ENCODE measurements around the gene P2RX1.
A peak's percentile ranks its signal among the peaks of the same experiment; 100 is the strongest.
"Not testable (repeated sequence)": the region's sequence is repeated elsewhere in the genome, so short reads cannot be mapped to it uniquely, and the experiment has no call there.

Gene P2RX1

DNA sequence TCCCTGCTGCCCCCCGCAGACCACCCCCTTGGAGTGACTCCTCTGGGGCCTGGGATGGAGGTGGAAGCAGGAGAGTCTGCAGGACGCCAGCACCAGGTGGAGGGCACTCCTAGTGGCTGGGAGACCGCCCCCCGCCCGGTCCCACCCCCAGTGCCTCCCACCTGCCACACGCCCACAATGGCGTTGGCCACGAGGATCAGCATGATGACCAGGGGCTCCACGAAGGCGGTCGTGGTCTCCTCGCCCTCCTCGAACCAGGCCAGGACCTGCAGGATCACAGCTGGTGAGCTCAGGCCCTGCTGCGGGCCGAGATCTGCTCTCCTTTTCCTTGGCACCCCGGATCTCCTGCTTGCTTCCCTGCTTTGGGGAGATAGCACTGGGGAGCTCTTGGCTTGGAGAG is 35.2 kb upstream of the P2RX1 start:
- no peak for DNase-seq

- no peak for DNase-seq
Measured at GRCh38 chr17:3951003-3951402, 34.7 kb upstream of the P2RX1 start.

DNA sequence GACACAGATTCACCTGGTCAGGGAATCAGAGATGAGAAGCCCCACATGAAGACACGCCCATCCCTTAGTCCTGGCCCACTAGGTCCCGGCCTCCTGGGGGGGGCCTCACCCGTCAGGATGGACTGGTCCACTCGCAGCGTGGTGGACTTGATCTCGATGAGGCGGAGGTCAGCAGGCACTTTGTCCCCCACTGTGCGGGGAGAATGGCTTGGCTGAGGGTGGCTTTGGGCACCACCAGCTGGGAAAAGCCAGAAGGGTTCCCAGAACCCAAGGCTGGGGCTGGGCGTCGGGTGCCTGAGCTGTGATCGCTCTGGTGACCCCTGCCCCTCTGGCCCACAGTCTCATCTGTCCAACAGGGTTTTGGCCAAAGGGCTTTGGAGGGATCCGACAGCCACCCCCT is 34.3 kb upstream of the P2RX1 start:
- no peak for DNase-seq

GRCh38 chr17:3949418-3949817 is 33.2 kb upstream of the P2RX1 start:
- no peak for DNase-seq

DNA sequence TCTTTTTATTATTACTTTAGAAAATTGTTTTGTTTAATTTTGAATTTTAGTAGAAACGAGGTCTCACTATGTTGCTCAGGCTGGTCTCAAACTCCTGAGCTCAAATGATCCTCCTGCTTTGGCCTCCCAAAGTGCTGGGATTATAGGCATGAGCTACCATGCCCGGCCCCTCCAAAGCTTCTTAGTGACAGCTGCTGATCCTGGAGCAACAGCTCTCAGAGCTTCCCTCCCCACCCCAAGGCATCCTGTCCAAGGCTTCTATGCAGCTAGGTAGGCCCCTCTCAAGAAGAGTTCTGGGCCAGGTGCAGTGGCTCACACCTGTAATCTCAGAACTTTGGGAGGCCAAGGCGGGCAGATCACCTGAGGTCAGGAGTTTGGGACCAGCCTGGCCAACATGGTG is 32.3 kb upstream of the P2RX1 start:
- not testable (repeated sequence) for DNase-seq

- no peak for DNase-seq
Measured at GRCh38 chr17:3947318-3947810, 31.1 kb upstream of the P2RX1 start.

GRCh38 chr17:3946711-3947235 is 30.5 kb upstream of the P2RX1 start:
- no peak for DNase-seq

GRCh38 chr17:3944485-3945388 is 28.5 kb upstream of the P2RX1 start:
- DNase-seq: no peak

DNA sequence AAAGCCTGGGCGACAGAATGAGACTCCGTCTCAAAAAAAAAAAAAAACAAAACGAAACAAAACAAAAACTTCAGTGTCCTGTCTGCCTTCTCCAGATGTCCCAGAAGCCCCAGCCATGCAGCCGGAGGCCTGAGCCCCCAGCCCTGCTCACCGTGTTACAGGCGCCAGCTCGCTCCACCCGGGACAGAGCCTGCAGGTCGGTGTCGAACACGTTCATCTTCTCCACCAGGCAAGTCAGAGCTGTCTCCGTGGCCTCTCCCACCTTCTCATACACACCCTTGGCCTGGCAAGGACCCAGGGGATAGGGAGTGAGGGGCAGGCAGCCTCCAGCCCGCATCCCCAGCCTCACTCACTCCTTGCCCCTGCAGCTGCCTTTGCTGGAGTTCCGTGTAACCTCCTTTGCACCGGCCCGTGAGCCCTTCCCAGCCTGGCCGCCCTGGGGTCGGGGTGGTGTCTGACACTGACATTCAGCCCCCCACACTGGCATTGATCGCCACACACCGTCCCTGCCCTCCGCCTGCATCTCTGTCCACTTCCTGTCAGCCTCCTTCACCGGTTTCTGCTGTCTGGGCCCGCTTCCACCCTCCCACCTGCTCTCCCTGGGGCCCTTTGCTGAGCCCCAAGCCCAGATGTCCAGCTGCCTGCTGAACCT is 27.1 kb upstream of the P2RX1 start:
- no peak for DNase-seq

- no peak for DNase-seq
Measured at GRCh38 chr17:3940965-3941698, 24.9 kb upstream of the P2RX1 start.

DNA sequence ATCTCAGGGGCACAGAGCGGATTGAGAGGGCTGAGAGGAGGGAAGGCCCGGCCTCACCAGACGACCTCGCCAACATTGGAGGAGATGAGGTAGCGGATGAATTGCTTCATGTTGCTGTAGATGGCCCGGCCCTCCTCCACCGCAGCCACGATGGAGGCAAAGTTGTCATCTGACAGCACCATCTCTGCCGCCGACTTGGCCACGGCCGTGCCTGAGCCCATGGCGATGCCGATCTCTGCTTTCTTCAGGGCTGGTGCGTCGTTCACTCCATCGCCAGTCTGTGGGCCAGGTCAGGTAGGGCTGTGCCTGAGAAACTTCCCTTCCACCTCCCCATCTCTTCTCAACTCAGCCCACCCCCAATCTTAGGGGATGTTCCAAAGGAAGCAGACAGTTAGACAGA is 21.1 kb upstream of the P2RX1 start:
- DNase-seq: no peak

DNA sequence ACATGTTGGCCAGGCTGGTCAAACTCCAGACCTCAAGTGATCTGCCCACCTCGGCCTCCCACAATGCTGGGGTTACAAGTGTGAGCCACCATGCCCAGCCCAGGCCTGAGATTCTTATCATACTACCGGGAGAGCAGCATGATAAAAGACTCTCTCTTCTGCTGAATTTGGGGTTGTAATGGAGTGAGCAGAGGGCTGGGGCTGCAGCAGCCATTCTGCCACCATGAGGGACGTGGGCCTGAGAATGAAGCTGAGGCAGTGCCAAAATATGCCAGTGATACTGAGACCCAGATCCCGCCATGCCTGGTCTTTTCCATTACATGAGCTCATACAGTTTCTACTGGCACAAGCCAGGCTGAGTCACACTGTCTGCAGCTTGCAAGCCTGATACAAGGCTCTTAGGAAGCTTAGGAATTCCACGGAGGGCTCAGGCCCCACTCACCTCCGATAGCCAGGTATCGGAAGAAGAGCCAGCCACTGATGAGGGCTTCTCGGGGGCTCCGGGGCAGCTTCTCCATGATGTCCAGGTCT is 19.6 kb upstream of the P2RX1 start:
- DNase-seq: no peak

DNA sequence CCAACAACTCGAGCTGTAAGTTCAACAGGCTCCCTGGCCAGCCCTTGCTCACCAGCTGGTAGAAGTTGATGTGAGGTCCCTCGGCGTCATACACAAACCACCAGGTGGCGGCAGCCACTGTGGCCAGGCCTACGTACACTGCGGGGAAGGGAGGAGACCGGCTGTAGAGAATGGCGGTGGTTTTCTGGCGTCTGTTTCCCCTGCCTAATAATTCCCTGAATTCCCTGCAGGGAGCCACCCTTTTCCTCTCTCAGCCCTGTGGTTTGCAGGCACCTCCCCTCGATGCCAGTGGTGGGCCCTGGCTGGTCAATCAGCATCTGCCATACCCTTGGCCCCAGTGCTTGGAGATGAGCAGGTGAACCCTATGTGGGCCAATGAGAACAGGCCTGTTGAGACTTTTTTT is 18.9 kb upstream of the P2RX1 start:
- DNase-seq: peak; percentile 5

DNA sequence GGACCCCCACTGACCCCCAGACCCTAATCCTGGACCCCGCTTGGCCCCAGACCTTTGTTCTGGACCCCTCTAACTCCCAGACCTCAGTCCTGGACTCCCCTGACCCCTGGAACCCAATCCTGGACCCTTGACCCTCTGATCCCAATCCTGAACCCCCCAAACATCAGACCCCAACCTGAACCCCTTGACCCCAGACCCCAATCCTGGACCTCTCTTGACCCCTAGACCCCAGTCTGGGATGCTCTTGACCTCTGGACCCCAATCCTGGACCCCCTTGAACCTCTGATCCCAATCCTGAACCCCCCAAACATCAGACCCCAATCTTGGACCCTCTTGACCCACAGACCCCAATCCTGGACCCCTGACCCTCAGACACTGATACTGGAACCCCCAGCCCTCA is 13.5 kb upstream of the P2RX1 start:
- no peak for DNase-seq

- DNase-seq: no peak
Measured at GRCh38 chr17:3929181-3929580, 12.9 kb upstream of the P2RX1 start.

GRCh38 chr17:3928406-3928805 is 12.1 kb upstream of the P2RX1 start:
- DNase-seq: no peak

DNA sequence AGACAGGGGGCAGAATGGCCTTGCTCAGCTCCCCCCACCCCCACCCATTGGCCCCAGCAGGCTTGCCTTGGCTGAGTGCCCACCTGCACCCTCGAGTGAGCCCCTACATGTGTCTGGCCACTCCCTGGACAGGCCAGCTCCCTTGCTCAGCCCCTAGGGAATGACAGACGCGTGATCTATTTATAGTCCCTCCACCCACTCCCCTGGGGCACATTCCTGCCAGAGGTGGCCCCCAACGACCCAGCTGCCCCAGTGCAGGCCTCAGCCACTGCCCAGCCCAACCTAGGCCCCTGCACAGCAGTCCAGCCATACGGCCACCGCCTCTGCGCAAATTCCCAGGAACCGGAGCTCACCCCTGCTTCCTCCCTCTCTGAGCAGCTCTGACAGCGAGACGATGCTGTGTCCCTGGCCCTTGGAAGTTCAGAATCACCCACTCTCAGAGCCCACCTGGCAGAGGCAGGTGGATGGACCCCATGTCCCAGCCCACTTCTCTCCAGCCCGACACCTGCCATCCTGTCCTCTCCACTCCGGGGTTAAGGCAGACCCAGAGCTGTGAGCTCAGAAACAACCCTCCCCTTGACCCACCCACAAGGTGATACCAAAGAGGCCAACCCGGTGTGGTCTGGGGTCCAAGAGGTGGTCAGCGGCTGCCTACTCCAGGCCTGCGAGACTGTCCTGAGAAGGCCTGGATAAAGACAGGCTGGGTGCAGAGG is 11.5 kb upstream of the P2RX1 start:
- no peak for DNase-seq

- DNase-seq: no peak
Measured at GRCh38 chr17:3926860-3927627, 10.8 kb upstream of the P2RX1 start.

DNA sequence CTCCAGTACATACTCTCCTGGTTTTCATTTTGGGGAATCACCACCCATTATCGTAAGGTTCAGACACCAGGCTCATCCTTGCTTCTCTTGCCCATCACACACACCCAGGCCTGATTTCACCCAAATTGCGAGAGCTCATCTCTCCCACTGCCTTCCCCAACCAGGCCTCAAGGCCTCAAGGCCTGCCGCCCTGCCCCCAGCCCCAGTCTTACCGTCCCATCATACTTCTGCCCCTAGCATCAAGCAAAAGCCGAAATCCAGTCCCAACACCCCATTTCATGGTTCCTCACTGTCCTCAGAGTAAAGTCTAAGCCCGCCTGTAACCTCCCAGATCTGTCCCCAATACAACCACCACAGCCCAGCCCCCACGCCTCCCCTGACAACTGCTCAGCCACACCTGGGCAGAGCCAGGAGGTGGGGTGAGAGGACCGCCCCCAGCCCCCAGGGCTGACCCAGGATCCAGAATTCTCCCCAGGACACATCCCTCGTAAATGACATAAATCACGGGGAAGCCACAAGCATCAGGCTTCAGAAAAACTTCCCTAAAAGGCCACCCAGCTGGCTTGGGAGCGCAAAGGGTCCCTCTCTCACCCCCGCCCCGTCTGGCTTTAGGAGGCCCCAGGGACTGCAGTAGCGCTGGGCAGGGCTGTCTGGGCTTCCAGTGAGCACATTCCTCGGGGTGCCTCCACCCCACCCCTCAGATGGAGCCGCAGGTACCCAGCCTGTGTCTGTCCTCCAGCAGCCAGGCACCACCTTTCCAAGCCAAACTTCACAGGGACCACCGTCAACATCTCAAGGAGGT is 9.6 kb upstream of the P2RX1 start:
- no peak for DNase-seq

- DNase-seq: no peak
Measured at GRCh38 chr17:3924512-3925350, 8.5 kb upstream of the P2RX1 start.

Measured in DMS79 treated with DMSO at 0.1 percent for 48 hours (cell line).